HepG2 (cell line): Measurements from ENCODE around the gene CNTNAP1. TPM values are rescaled to one million over a fixed set of nuclear protein-coding genes. Genes with fewer than 3 reads are reported as not detected.

Source experiments
- ATAD3A ChIP-seq: sonication (generic); formaldehyde crosslinking; IDR thresholded peaks from 2 replicates; pipeline ENCODE4 v1.4.0; 2020; ENCODE audit warnings: missing genetic modification reagents
- ELF1 ChIP-seq: sonication (generic); formaldehyde crosslinking; IDR thresholded peaks from 2 replicates; pipeline ENCODE4 v1.4.0; 2020; ENCODE audit warnings: missing genetic modification reagents
- HIC2 ChIP-seq: sonication (generic); formaldehyde crosslinking; IDR thresholded peaks from 2 replicates; pipeline ENCODE4 v1.9.0; 2022; ENCODE audit warnings: low read depth, missing genetic modification reagents
- HOXA5 ChIP-seq: sonication (generic); formaldehyde crosslinking; IDR thresholded peaks from 2 replicates; pipeline ENCODE4 v1.4.0; 2020; ENCODE audit warnings: missing genetic modification reagents
- NFIC ChIP-seq: IDR thresholded peaks from 2 replicates; pipeline ENCODE4 v1.6.1; 2012; ENCODE audit warnings: mild to moderate bottlenecking, low read length, inconsistent platforms
- PHB2 ChIP-seq: fragments of 450-650 bp; IDR thresholded peaks from 2 replicates; pipeline ENCODE4 v1.6.1; 2018; ENCODE audit not compliant: partially characterized antibody
- SRSF1 ChIP-seq: fragments of 200-400 bp; formaldehyde crosslinking; optimal IDR thresholded peaks from 2 replicates; pipeline ENCODE3; 2017; ENCODE audit warnings: mild to moderate bottlenecking, low read depth, low read length, moderate library complexity
- STAG1 ChIP-seq: sonication (generic); formaldehyde crosslinking; IDR thresholded peaks from 2 replicates; pipeline ENCODE4 v1.4.0; 2020; ENCODE audit warnings: missing genetic modification reagents
- TMF1 ChIP-seq: sonication (generic); formaldehyde crosslinking; IDR thresholded peaks from 2 replicates; pipeline ENCODE4 v1.8.1; 2022; ENCODE audit warnings: low read depth, missing genetic modification reagents
- ZFP90 ChIP-seq: sonication (generic); formaldehyde crosslinking; IDR thresholded peaks from 2 replicates; pipeline ENCODE4 v1.8.0; 2022; ENCODE audit warnings: missing genetic modification reagents, mild to moderate bottlenecking, inconsistent platforms, borderline replicate concordance
- ZNF256 ChIP-seq: sonication (generic); formaldehyde crosslinking; conservative IDR thresholded peaks from 2 replicates; pipeline ENCODE4 v1.4.0; 2020; ENCODE audit warnings: missing genetic modification reagents
- ZNF724P ChIP-seq: sonication (generic); formaldehyde crosslinking; IDR thresholded peaks from 2 replicates; pipeline ENCODE4 v1.8.0; 2022; ENCODE audit warnings: missing genetic modification reagents, borderline replicate concordance
- polyA plus RNA-seq, 8 experiments: library from polyadenylated mRNA; depleted of rRNA in 3 of 8; stranded (reverse) in 7 of 8; unstranded in 1 of 8; fragments of >200 nt; fragmentation: Illumina TruSeq in 4 of 8; extraction: Trizol in 4 of 8; gene quantifications; 2 replicates each; pipeline versions ENCODE4 v1.2.1 to v1.2.3, GENCODE V29; 2011 to 2016; ENCODE audit warnings: low read depth in 4 of 8, missing spikeins in 1 of 8, mixed read lengths in 1 of 8; ENCODE audit not compliant: insufficient read depth in 1 of 8
- total RNA-seq, 5 experiments: library from RNA; depleted of rRNA; stranded (reverse); fragments of >200 nt; fragmentation: Illumina TruSeq; extraction: Trizol; gene quantifications; 2 replicates each; pipeline ENCODE4 v1.2.3, GENCODE V29; 2016; ENCODE audit warnings: low read depth in 1 of 5
- TF ChIP-seq, protein P1 (sequence below): sonication (generic); formaldehyde crosslinking; IDR thresholded peaks from 2 replicates; pipeline ENCODE4 v1.8.1; 2023; ENCODE audit warnings: mild to moderate bottlenecking, inconsistent platforms, moderate library complexity, missing genetic modification reagents, borderline replicate concordance
- TF ChIP-seq, protein P2 (sequence below): sonication (generic); formaldehyde crosslinking; IDR thresholded peaks from 2 replicates; pipeline ENCODE4 v1.4.0; 2020; ENCODE audit warnings: mild to moderate bottlenecking, missing genetic modification reagents
- TF ChIP-seq, protein P3 (sequence below), 2 experiments: fragments of 450-650 bp in 1 of 2; sonication (generic) in 1 of 2; formaldehyde crosslinking; IDR thresholded peaks; 2 replicates each; pipeline versions ENCODE4 v1.5.0 to v1.8.0; 2020 to 2022; ENCODE audit warnings: mild to moderate bottlenecking in 1 of 2, missing genetic modification reagents in 1 of 2
- TF ChIP-seq, protein P4 (sequence below): sonication (generic); formaldehyde crosslinking; conservative IDR thresholded peaks from 2 replicates; pipeline ENCODE4 v1.4.0; 2020; ENCODE audit warnings: missing genetic modification reagents
- TF ChIP-seq, protein P5 (sequence below): sonication (generic); formaldehyde crosslinking; IDR thresholded peaks from 2 replicates; pipeline ENCODE4 v1.5.0; 2020; ENCODE audit warnings: mild to moderate bottlenecking, missing genetic modification reagents, borderline replicate concordance

CNTNAP1 gene
- total and polyA plus RNA-seq, 2 of the 13 experiments (the other 11 are each of a cell fraction or from before 2014, with no cell fraction given): 4.5 to 7.7 TPM

- TF ChIP-seq HIC2 (peak; percentile 40; the same call in 1 of the 2 replicates), SRSF1 (peak; percentile 96), STAG1 (CRISPR knock-in tag) (no peak; the same call in 1 of the 2 replicates), TMF1 (peak; percentile 9; the same call in 1 of the 2 replicates), ZNF724P (CRISPR knock-in tag) (no peak), ZNF256 (CRISPR knock-in tag) (no peak), PHB2 (no peak), ATAD3A (CRISPR knock-in tag) (no peak), ELF1 (CRISPR knock-in tag) (no peak), NFIC (no peak), HOXA5 (CRISPR knock-in tag) (peak; percentile 10; the same call in 1 of the 2 replicates), ZFP90 (CRISPR knock-in tag) (peak; percentile 63; the same call in 1 of the 2 replicates)
- TF ChIP-seq, protein P1, sequence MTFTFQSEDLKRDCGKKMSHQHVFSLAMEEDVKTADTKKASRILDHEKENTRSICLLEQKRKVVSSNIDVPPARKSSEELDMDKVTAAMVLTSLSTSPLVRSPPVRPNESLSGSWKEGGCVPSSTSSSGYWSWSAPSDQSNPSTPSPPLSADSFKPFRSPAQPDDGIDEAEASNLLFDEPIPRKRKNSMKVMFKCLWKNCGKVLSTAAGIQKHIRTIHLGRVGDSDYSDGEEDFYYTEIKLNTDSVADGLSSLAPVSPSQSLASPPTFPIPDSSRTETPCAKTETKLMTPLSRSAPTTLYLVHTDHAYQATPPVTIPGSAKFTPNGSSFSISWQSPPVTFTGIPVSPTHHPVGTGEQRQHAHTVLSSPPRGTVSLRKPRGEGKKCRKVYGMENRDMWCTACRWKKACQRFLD (CRISPR knock-in tag): no peak; the same call in 1 of the 2 replicates
- TF ChIP-seq, protein P2, sequence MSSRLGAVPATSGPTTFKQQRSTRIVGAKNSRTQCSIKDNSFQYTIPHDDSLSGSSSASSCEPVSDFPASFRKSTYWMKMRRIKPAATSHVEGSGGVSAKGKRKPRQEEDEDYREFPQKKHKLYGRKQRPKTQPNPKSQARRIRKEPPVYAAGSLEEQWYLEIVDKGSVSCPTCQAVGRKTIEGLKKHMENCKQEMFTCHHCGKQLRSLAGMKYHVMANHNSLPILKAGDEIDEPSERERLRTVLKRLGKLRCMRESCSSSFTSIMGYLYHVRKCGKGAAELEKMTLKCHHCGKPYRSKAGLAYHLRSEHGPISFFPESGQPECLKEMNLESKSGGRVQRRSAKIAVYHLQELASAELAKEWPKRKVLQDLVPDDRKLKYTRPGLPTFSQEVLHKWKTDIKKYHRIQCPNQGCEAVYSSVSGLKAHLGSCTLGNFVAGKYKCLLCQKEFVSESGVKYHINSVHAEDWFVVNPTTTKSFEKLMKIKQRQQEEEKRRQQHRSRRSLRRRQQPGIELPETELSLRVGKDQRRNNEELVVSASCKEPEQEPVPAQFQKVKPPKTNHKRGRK (CRISPR knock-in tag): no peak
- TF ChIP-seq, protein P3, sequence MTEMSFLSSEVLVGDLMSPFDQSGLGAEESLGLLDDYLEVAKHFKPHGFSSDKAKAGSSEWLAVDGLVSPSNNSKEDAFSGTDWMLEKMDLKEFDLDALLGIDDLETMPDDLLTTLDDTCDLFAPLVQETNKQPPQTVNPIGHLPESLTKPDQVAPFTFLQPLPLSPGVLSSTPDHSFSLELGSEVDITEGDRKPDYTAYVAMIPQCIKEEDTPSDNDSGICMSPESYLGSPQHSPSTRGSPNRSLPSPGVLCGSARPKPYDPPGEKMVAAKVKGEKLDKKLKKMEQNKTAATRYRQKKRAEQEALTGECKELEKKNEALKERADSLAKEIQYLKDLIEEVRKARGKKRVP (CRISPR knock-in tag; IDR thresholded peaks at IDR 0.05): peak in 1 of 2 experiments; percentile 21; a peak in 1 of 4 replicates
- TF ChIP-seq, protein P4, sequence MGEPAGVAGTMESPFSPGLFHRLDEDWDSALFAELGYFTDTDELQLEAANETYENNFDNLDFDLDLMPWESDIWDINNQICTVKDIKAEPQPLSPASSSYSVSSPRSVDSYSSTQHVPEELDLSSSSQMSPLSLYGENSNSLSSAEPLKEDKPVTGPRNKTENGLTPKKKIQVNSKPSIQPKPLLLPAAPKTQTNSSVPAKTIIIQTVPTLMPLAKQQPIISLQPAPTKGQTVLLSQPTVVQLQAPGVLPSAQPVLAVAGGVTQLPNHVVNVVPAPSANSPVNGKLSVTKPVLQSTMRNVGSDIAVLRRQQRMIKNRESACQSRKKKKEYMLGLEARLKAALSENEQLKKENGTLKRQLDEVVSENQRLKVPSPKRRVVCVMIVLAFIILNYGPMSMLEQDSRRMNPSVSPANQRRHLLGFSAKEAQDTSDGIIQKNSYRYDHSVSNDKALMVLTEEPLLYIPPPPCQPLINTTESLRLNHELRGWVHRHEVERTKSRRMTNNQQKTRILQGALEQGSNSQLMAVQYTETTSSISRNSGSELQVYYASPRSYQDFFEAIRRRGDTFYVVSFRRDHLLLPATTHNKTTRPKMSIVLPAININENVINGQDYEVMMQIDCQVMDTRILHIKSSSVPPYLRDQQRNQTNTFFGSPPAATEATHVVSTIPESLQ: 0 out of 2 replicates have a peak, but pooled peaks have one; percentile 56
- TF ChIP-seq, protein P5, sequence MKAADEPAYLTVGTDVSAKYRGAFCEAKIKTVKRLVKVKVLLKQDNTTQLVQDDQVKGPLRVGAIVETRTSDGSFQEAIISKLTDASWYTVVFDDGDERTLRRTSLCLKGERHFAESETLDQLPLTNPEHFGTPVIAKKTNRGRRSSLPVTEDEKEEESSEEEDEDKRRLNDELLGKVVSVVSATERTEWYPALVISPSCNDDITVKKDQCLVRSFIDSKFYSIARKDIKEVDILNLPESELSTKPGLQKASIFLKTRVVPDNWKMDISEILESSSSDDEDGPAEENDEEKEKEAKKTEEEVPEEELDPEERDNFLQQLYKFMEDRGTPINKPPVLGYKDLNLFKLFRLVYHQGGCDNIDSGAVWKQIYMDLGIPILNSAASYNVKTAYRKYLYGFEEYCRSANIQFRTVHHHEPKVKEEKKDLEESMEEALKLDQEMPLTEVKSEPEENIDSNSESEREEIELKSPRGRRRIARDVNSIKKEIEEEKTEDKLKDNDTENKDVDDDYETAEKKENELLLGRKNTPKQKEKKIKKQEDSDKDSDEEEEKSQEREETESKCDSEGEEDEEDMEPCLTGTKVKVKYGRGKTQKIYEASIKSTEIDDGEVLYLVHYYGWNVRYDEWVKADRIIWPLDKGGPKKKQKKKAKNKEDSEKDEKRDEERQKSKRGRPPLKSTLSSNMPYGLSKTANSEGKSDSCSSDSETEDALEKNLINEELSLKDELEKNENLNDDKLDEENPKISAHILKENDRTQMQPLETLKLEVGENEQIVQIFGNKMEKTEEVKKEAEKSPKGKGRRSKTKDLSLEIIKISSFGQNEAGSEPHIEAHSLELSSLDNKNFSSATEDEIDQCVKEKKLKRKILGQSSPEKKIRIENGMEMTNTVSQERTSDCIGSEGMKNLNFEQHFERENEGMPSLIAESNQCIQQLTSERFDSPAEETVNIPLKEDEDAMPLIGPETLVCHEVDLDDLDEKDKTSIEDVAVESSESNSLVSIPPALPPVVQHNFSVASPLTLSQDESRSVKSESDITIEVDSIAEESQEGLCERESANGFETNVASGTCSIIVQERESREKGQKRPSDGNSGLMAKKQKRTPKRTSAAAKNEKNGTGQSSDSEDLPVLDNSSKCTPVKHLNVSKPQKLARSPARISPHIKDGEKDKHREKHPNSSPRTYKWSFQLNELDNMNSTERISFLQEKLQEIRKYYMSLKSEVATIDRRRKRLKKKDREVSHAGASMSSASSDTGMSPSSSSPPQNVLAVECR (CRISPR knock-in tag): peak; percentile 75; the same call in 1 of the 2 replicates
Measured at GRCh38 chr17:42676424-42677011, 5.8 kb upstream of the CNTNAP1 start, which contains the start of gene PLEKHH3 (continued).
